H9 (cell line): ENCODE data around the gene MED28. TPM values are rescaled to one million over a fixed set of nuclear protein-coding genes. Genes with fewer than 3 reads are reported as not detected.

Experiments
- DNase-seq: peaks from one replicate; pipeline ENCODE4 v3.0.0-alpha.2; 2017
- H2AFZ ChIP-seq: one replicate; pipeline ENCODE4 v1.6.1; 2013; ENCODE audit warnings: mild to moderate bottlenecking, low read length, control low read depth, moderate library complexity
- H2AK5ac ChIP-seq: 2 replicates; pipeline ENCODE4 v1.6.1; 2013; ENCODE audit warnings: low read length, control low read depth, mixed read lengths; ENCODE audit not compliant: insufficient read length
- H2BK120ac ChIP-seq: one replicate; pipeline ENCODE4 v1.6.1; 2013; ENCODE audit warnings: low read depth, mild to moderate bottlenecking, low read length, control low read depth, inconsistent platforms; ENCODE audit not compliant: poor library complexity, severe bottlenecking
- H2BK12ac ChIP-seq: 2 replicates; pipeline ENCODE4 v1.6.1; 2013; ENCODE audit warnings: low read length, control low read depth, mixed read lengths, low read depth; ENCODE audit not compliant: insufficient read length
- H2BK15ac ChIP-seq: 2 replicates; pipeline ENCODE4 v1.6.1; 2013; ENCODE audit warnings: low read depth, low read length, control low read depth
- H2BK20ac ChIP-seq: one replicate; pipeline ENCODE4 v1.6.1; 2013; ENCODE audit warnings: low read depth, mild to moderate bottlenecking, low read length, control low read depth, inconsistent platforms; ENCODE audit not compliant: poor library complexity, severe bottlenecking
- H2BK5ac ChIP-seq: 2 replicates; pipeline ENCODE4 v1.6.1; 2013; ENCODE audit warnings: low read length, control low read depth, mixed read lengths; ENCODE audit not compliant: insufficient read length
- H3K14ac ChIP-seq: 2 replicates; pipeline ENCODE4 v1.6.1; 2013; ENCODE audit warnings: low read length, control low read depth; ENCODE audit not compliant: insufficient read depth
- H3K18ac ChIP-seq: 2 replicates; pipeline ENCODE4 v1.6.1; 2013; ENCODE audit warnings: low read depth, mild to moderate bottlenecking, mixed read lengths, low read length, control low read depth; ENCODE audit not compliant: insufficient read length
- H3K23ac ChIP-seq: 2 replicates; pipeline ENCODE4 v1.6.1; 2013; ENCODE audit warnings: low read length, control low read depth, mixed read lengths, low read depth; ENCODE audit not compliant: insufficient read length
- H3K23me2 ChIP-seq: 2 replicates; pipeline ENCODE4 v1.6.1; 2013; ENCODE audit warnings: low read depth, mild to moderate bottlenecking, mixed read lengths, low read length, control low read depth; ENCODE audit not compliant: insufficient read length, poor library complexity, severe bottlenecking
- H3K27ac ChIP-seq: 2 replicates; pipeline ENCODE4 v1.5.1; 2013; ENCODE audit warnings: low read length, control low read depth, mixed read lengths, low read depth; ENCODE audit not compliant: insufficient read length
- H3K27me3 ChIP-seq: 2 replicates; pipeline ENCODE4 v1.6.1; 2013; ENCODE audit warnings: low read length, control low read depth, inconsistent platforms; ENCODE audit not compliant: insufficient read depth
- H3K4ac ChIP-seq: 2 replicates; pipeline ENCODE4 v1.6.1; 2013; ENCODE audit warnings: low read depth, mild to moderate bottlenecking, control low read depth, inconsistent platforms, low read length, moderate library complexity
- H3K4me1 ChIP-seq: 2 replicates; pipeline ENCODE4 v1.6.1; 2013; ENCODE audit warnings: low read length, control low read depth, inconsistent platforms; ENCODE audit not compliant: insufficient read depth
- H3K4me2 ChIP-seq: 2 replicates; pipeline ENCODE4 v1.6.1; 2013; ENCODE audit warnings: low read length, control low read depth, mixed read lengths; ENCODE audit not compliant: insufficient read length, insufficient read depth
- H3K56ac ChIP-seq: 2 replicates; pipeline ENCODE4 v1.6.1; 2013; ENCODE audit warnings: low read depth, mild to moderate bottlenecking, mixed read lengths, low read length, control low read depth; ENCODE audit not compliant: insufficient read length
- H3K79me1 ChIP-seq: 2 replicates; pipeline ENCODE4 v1.6.1; 2013; ENCODE audit warnings: low read depth, mild to moderate bottlenecking, moderate library complexity, low read length, control low read depth, inconsistent platforms; ENCODE audit not compliant: insufficient read depth, poor library complexity, severe bottlenecking
- H3K79me2 ChIP-seq: 2 replicates; pipeline ENCODE4 v1.6.1; 2013; ENCODE audit warnings: low read length, control low read depth, inconsistent platforms; ENCODE audit not compliant: insufficient read depth
- H3K9ac ChIP-seq: 2 replicates; pipeline ENCODE4 v1.6.1; 2013; ENCODE audit warnings: low read length, control low read depth, mixed read lengths; ENCODE audit not compliant: insufficient read length; ENCODE audit errors: extremely low read depth
- H3K9me3 ChIP-seq: one replicate; pipeline ENCODE4 v1.6.1; 2013; ENCODE audit warnings: low read depth, low read length, inconsistent platforms; ENCODE audit not compliant: control insufficient read depth
- H3T11ph ChIP-seq: one replicate; pipeline ENCODE4 v1.6.1; 2013; ENCODE audit warnings: mild to moderate bottlenecking, low read length, control low read depth, inconsistent platforms
- H4K20me1 ChIP-seq: one replicate; pipeline ENCODE4 v1.6.1; 2013; ENCODE audit not compliant: control insufficient read depth, insufficient read length, insufficient read depth
- H4K5ac ChIP-seq: 2 replicates; pipeline ENCODE4 v1.6.1; 2013; ENCODE audit warnings: low read depth, mild to moderate bottlenecking, mixed read lengths, low read length, control low read depth; ENCODE audit not compliant: insufficient read length
- H4K8ac ChIP-seq: replicated peaks from 2 replicates; pipeline ENCODE4 v1.6.1; 2013; ENCODE audit warnings: low read length, control low read depth, mixed read lengths, low read depth; ENCODE audit not compliant: insufficient read length
- H4K91ac ChIP-seq: 2 replicates; pipeline ENCODE4 v1.6.1; 2013; ENCODE audit warnings: low read depth, mild to moderate bottlenecking, moderate library complexity, mixed read lengths, low read length, control low read depth; ENCODE audit not compliant: insufficient read length
- H3K27ac Mint-ChIP-seq, 3 experiments: 2 replicates in 2 of 3; 3 replicates in 1 of 3; pipeline ENCODE4 v1.8.0; 2020 to 2021; ENCODE audit warnings: mixed read lengths in 3 of 3, mild to moderate bottlenecking in 1 of 3, moderate library complexity in 1 of 3
- H3K27me3 Mint-ChIP-seq: 2 replicates; pipeline ENCODE4 v1.8.0; 2021; ENCODE audit warnings: low read depth, mild to moderate bottlenecking, moderate library complexity, mixed read lengths
- H3K36me3 Mint-ChIP-seq, 3 experiments: 2 replicates in 2 of 3; 3 replicates in 1 of 3; pipeline ENCODE4 v1.8.0; 2020 to 2021; ENCODE audit warnings: low read depth in 3 of 3, mixed read lengths in 3 of 3; ENCODE audit not compliant: insufficient read depth in 1 of 3
- H3K4me1 Mint-ChIP-seq, 2 experiments: 2 replicates each; pipeline ENCODE4 v1.8.0; 2020; ENCODE audit warnings: mixed read lengths in 2 of 2
- H3K4me3 Mint-ChIP-seq, 2 experiments: 2 replicates in 1 of 2; 3 replicates in 1 of 2; pipeline ENCODE4 v1.8.0; 2020 to 2021; ENCODE audit warnings: mild to moderate bottlenecking in 2 of 2, mixed read lengths in 2 of 2, moderate library complexity in 1 of 2
- H3K9me3 Mint-ChIP-seq, 2 experiments: 2 replicates in 1 of 2; 3 replicates in 1 of 2; pipeline ENCODE4 v1.8.0; 2020; ENCODE audit warnings: mild to moderate bottlenecking in 2 of 2, mixed read lengths in 2 of 2, moderate library complexity in 1 of 2
- WGBS: extraction: QIAGEN DNeasy Blood & Tissue Kit; methylation state at CpG from one replicate; pipeline ENCODE4 v1.1.7; 2013; ENCODE audit warnings: missing lambda C conversion rate, low lambda C conversion rate, mixed read lengths; ENCODE audit not compliant: insufficient read length; ENCODE audit errors: extremely low coverage; 5-methylcytosine and 5-hydroxymethylcytosine counted together
- total RNA-seq: library from RNA; stranded (reverse); gene quantifications from 2 replicates; pipeline ENCODE4 v1.2.1, GENCODE V29; 2021
- TF ChIP-seq, protein P1 (sequence below): fragments of 200-600 bp; sonication (generic); conservative IDR thresholded peaks from 3 replicates; pipeline ENCODE4 v1.8.0; 2021; ENCODE audit warnings: antibody characterized with exemption, mild to moderate bottlenecking

MED28 gene
- total RNA-seq, 1 experiment from 2014 or later = 90.4 TPM

DNA sequence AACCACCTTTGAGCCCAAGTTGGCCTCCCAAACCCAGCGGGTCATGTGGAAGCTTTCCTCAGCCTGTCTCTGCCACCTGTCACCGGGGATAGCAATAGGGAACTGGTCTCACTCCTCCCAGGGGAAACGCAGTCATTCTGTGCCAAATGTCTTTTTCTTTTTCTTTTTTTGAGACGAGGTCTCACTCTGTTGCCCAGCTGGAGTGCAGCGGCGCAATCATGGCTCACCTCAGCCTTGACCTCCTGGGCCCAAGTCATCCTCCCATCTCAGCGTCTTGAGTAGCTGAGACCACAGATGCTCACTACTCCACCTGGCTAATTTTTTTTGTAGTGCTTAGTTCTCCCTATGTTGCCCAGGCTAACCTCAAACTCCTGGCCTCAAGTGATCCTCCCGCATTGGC lies 40.3 kb downstream of the MED28 start:
- Histone ChIP-seq H3K4me1 (no peaks in the 10 kb centered on the region), H3K27ac (no peak overlapping the region), H3K23me2 (no peaks in the 10 kb centered on the region), H3K9me3 (no peaks in the 10 kb centered on the region), H2BK15ac (no peak overlapping the region), H2AK5ac (no peak overlapping the region), H2AFZ (no peak overlapping the region), H4K20me1 (no peaks in the 10 kb centered on the region), H3K27me3 (no peaks in the 10 kb centered on the region; the same call in 1 of the 2 replicates), H4K5ac (no peak overlapping the region), H4K8ac (no peak overlapping the region), H3K4me2 (no peak overlapping the region), H3K18ac (no peak overlapping the region), H3K23ac (no peak overlapping the region), H2BK5ac (no peak overlapping the region), H3K56ac (no peak overlapping the region), H3K9ac (no peak overlapping the region), H4K91ac (no peak overlapping the region), H3K14ac (no peak overlapping the region), H3K4ac (no peak overlapping the region), H2BK120ac (no peak overlapping the region), H3K79me2 (no peaks in the 10 kb centered on the region), H3K79me1 (no peaks in the 10 kb centered on the region), H2BK20ac (no peak overlapping the region), H3T11ph (no peak overlapping the region), H2BK12ac (no peak overlapping the region)
- no CpG with 5 or more reads among the region's 8 CpGs for WGBS
- Mint-ChIP-seq H3K9me3 (no peaks in the 10 kb centered on the region; a peak in 2 of 5 replicates), H3K27me3 (peaks cover 8% of the 10 kb centered on the region), H3K36me3 (no peaks in the 10 kb centered on the region), H3K4me3 (no peak overlapping the region), H3K4me1 (no peaks in the 10 kb centered on the region), H3K27ac (no peak overlapping the region)
- no peak for DNase-seq
- TF ChIP-seq, protein P1, sequence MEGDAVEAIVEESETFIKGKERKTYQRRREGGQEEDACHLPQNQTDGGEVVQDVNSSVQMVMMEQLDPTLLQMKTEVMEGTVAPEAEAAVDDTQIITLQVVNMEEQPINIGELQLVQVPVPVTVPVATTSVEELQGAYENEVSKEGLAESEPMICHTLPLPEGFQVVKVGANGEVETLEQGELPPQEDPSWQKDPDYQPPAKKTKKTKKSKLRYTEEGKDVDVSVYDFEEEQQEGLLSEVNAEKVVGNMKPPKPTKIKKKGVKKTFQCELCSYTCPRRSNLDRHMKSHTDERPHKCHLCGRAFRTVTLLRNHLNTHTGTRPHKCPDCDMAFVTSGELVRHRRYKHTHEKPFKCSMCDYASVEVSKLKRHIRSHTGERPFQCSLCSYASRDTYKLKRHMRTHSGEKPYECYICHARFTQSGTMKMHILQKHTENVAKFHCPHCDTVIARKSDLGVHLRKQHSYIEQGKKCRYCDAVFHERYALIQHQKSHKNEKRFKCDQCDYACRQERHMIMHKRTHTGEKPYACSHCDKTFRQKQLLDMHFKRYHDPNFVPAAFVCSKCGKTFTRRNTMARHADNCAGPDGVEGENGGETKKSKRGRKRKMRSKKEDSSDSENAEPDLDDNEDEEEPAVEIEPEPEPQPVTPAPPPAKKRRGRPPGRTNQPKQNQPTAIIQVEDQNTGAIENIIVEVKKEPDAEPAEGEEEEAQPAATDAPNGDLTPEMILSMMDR = no peak
